Measurements from ENCODE around the gene RAB6B.

GRCh38 chr3:133870822-133871221 is 24.9 kb downstream of the RAB6B start:
- TF ChIP-seq, protein P1, sequence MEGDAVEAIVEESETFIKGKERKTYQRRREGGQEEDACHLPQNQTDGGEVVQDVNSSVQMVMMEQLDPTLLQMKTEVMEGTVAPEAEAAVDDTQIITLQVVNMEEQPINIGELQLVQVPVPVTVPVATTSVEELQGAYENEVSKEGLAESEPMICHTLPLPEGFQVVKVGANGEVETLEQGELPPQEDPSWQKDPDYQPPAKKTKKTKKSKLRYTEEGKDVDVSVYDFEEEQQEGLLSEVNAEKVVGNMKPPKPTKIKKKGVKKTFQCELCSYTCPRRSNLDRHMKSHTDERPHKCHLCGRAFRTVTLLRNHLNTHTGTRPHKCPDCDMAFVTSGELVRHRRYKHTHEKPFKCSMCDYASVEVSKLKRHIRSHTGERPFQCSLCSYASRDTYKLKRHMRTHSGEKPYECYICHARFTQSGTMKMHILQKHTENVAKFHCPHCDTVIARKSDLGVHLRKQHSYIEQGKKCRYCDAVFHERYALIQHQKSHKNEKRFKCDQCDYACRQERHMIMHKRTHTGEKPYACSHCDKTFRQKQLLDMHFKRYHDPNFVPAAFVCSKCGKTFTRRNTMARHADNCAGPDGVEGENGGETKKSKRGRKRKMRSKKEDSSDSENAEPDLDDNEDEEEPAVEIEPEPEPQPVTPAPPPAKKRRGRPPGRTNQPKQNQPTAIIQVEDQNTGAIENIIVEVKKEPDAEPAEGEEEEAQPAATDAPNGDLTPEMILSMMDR (IDR thresholded peaks at IDR 0.05): no peak
- no peak for TF ChIP-seq POLR2A (IDR thresholded peaks at IDR 0.05)
- TF ChIP-seq POLR2AphosphoS5 (IDR thresholded peaks at IDR 0.05): no peak

Measured in breast epithelium (tissue), 3 donors.